PFSK-1 (cell line): ENCODE results near the gene ETDC. TPM values are rescaled to one million over a fixed set of nuclear protein-coding genes. Genes with fewer than 3 reads are reported as not detected.

Experiments used
- FOXP2 ChIP-seq: optimal IDR thresholded peaks from 2 replicates; pipeline ENCODE3; 2011; ENCODE audit warnings: borderline replicate concordance, control low read depth, inconsistent platforms; ENCODE audit not compliant: insufficient read depth; ENCODE audit errors: extremely low read length, extremely low read depth
- POLR2AphosphoS5 ChIP-seq: IDR thresholded peaks from 2 replicates; pipeline ENCODE4 v1.6.1; 2012; ENCODE audit warnings: low read depth, mild to moderate bottlenecking, control low read depth, low read length, moderate library complexity
- REST ChIP-seq, 2 experiments: IDR thresholded peaks; 2 replicates each; pipeline versions ENCODE4 v1.6.1 to v1.8.0; 2011 to 2012; ENCODE audit warnings: low read depth in 2 of 2, low read length in 2 of 2, control low read depth in 1 of 2, inconsistent platforms in 1 of 2, mild to moderate bottlenecking in 1 of 2, moderate library complexity in 1 of 2; ENCODE audit not compliant: insufficient read depth in 1 of 2
- SIN3A ChIP-seq: IDR thresholded peaks from 2 replicates; pipeline ENCODE4 v1.6.1; 2012; ENCODE audit warnings: mild to moderate bottlenecking, low read length, moderate library complexity, borderline replicate concordance; ENCODE audit not compliant: insufficient read depth
- TAF1 ChIP-seq: IDR thresholded peaks from 2 replicates; pipeline ENCODE4 v1.6.1; 2012; ENCODE audit warnings: low read length, control low read depth, borderline replicate concordance; ENCODE audit not compliant: insufficient read depth
- polyA plus RNA-seq: library from polyadenylated mRNA; unstranded; fragments of >200 nt; gene quantifications from one replicate; pipeline ENCODE4 v1.2.1, GENCODE V29; 2012; ENCODE audit warnings: low read depth, missing spikeins; ENCODE audit not compliant: insufficient read length

Gene ETDC
- polyA plus RNA-seq = not detected

GRCh38 chrX:135309430-135309923 is at the start of gene ETDC:
ETDC (plus strand) TSS chrX:135309480; CDS start chrX:135309480, 0 bp downstream.
- no peak for TF ChIP-seq REST (IDR thresholded peaks at IDR 0.05; ENCODE audit: insufficient read depth in 1 of 2, low read depth in 2 of 2, low read length in 2 of 2)
- TF ChIP-seq POLR2AphosphoS5 = no peak
- no peak for TF ChIP-seq TAF1
- TF ChIP-seq SIN3A = no peak
- no peak for TF ChIP-seq FOXP2

- no peak for TF ChIP-seq FOXP2
- no peak for TF ChIP-seq POLR2AphosphoS5
Observed at GRCh38 chrX:135264206-135264605, 45.1 kb upstream of the ETDC start.

- TF ChIP-seq REST (IDR thresholded peaks at IDR 0.05; ENCODE audit: insufficient read depth in 1 of 2, low read depth in 2 of 2, low read length in 2 of 2) (no peak), SIN3A (no peak), FOXP2 (no peak), POLR2AphosphoS5 (no peak), TAF1 (no peak)
Observed at GRCh38 chrX:135273162-135273561, 36.1 kb upstream of the ETDC start.

GRCh38 chrX:135275973-135276372 is 33.3 kb upstream of the ETDC start:
- TF ChIP-seq POLR2AphosphoS5 = no peak
- no peak for TF ChIP-seq TAF1
- no peak for TF ChIP-seq FOXP2
- TF ChIP-seq REST (IDR thresholded peaks at IDR 0.05; ENCODE audit: insufficient read depth in 1 of 2, low read depth in 2 of 2, low read length in 2 of 2) = no peak
- TF ChIP-seq SIN3A = no peak

- TF ChIP-seq POLR2AphosphoS5 (no peak), FOXP2 (no peak)
Observed at GRCh38 chrX:135287266-135287823, 21.9 kb upstream of the ETDC start.

DNA sequence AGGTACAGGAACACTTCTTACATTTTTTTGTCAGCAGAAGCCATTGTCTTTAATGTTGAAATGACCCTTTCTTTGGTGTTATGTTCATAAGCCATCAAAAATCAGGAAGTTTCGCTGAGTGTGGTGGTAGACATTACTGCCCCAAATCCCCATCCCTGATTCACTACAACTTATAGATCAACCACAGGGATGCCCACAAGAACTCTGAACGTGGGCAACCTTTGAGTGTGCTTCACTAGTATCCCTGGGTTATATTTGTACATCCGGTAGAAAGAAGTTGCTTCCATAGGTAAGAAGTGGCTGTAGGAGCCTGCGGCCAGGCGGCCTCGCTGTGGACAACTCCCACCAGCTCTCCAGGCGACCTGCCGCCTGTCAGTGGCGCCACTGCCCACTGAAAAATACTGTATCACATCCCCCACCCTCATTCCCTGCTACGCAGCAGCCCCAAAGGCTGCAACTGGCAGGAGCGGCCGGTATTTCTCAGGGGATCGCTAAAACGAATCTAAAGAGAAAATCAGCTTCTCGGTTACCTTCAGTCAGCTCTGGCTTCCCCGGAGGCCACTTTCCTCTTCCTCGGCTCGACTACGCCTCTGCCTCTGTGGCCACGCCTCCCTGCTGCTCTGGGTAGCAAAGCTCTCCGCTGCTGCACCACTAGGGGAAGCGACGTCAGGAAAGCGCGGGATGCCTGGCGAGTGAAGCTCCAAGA is 13.9 kb upstream of the ETDC start:
- TF ChIP-seq REST (IDR thresholded peaks at IDR 0.05; ENCODE audit: insufficient read depth in 1 of 2, low read depth in 2 of 2, low read length in 2 of 2) (no peak), POLR2AphosphoS5 (no peak), FOXP2 (no peak), TAF1 (no peak), SIN3A (no peak)
